Neuronal stem cell (in vitro differentiated cells): ENCODE measurements around the gene GIPC3.

ENCODE experiments used
- DNase-seq: peaks from one replicate; pipeline ENCODE4 v3.0.0-alpha.2; 2013; ENCODE audit warnings: low spot score
- H2AFZ ChIP-seq: one replicate; pipeline ENCODE4 v1.6.1; 2013; ENCODE audit warnings: mild to moderate bottlenecking, low read length, inconsistent platforms
- H2AK5ac ChIP-seq: 2 replicates; pipeline ENCODE4 v1.6.1; 2013; ENCODE audit warnings: low read depth, mild to moderate bottlenecking, inconsistent platforms, low read length, moderate library complexity, mixed read lengths
- H2BK120ac ChIP-seq: 2 replicates; pipeline ENCODE4 v1.6.1; 2013; ENCODE audit warnings: low read depth, mild to moderate bottlenecking, inconsistent platforms, low read length, moderate library complexity, mixed read lengths
- H2BK12ac ChIP-seq: one replicate; pipeline ENCODE4 v1.6.1; 2013; ENCODE audit warnings: low read length, inconsistent platforms
- H2BK15ac ChIP-seq: 2 replicates; pipeline ENCODE4 v1.6.1; 2013; ENCODE audit warnings: mild to moderate bottlenecking, low read length, inconsistent platforms, mixed read lengths
- H2BK5ac ChIP-seq: one replicate; pipeline ENCODE4 v1.6.1; 2013; ENCODE audit warnings: inconsistent platforms, mild to moderate bottlenecking, low read length, moderate library complexity
- H3K14ac ChIP-seq: one replicate; pipeline ENCODE4 v1.6.1; 2013; ENCODE audit warnings: low read length, inconsistent platforms
- H3K18ac ChIP-seq: 2 replicates; pipeline ENCODE4 v1.6.1; 2013; ENCODE audit warnings: low read length, inconsistent platforms
- H3K23ac ChIP-seq: 2 replicates; pipeline ENCODE4 v1.6.1; 2013; ENCODE audit warnings: low read depth, mild to moderate bottlenecking, mixed read lengths, low read length, inconsistent platforms; ENCODE audit not compliant: poor library complexity
- H3K27ac ChIP-seq: replicated peaks from 3 replicates; pipeline ENCODE4 v1.5.1; 2013; ENCODE audit warnings: low read length, inconsistent platforms
- H3K27me3 ChIP-seq, 3 experiments: 2 replicates each; pipeline ENCODE4 v1.6.1; 2013; ENCODE audit warnings: low read length in 3 of 3, mild to moderate bottlenecking in 2 of 3, inconsistent platforms in 1 of 3, low read depth in 1 of 3, mixed read lengths in 1 of 3, moderate library complexity in 1 of 3; ENCODE audit not compliant: control insufficient read depth in 3 of 3, insufficient read depth in 3 of 3
- H3K36me3 ChIP-seq, 2 donors: replicated peaks in 1 of 2; 2 replicates each; pipeline ENCODE4 v1.6.1; 2013; ENCODE audit warnings: low read length in 2 of 2; ENCODE audit not compliant: control insufficient read depth in 2 of 2, insufficient read depth in 2 of 2
- H3K4ac ChIP-seq: 2 replicates; pipeline ENCODE4 v1.6.1; 2013; ENCODE audit warnings: inconsistent platforms, mild to moderate bottlenecking, low read length, moderate library complexity
- H3K4me1 ChIP-seq, 2 donors: 1 replicate in 1 of 2; 2 replicates in 1 of 2; pipeline ENCODE4 v1.6.1; 2013; ENCODE audit warnings: low read length in 2 of 2, low read depth in 1 of 2; ENCODE audit not compliant: control insufficient read depth in 2 of 2, insufficient read depth in 1 of 2
- H3K4me2 ChIP-seq: one replicate; pipeline ENCODE4 v1.6.1; 2013; ENCODE audit warnings: mild to moderate bottlenecking, low read length, inconsistent platforms; ENCODE audit not compliant: insufficient read depth, poor library complexity, severe bottlenecking
- H3K4me3 ChIP-seq, 2 donors: 2 replicates each; pipeline ENCODE4 v1.5.1; 2013; ENCODE audit warnings: low read length in 2 of 2, mild to moderate bottlenecking in 2 of 2, inconsistent platforms in 1 of 2, moderate library complexity in 1 of 2
- H3K79me1 ChIP-seq: one replicate; pipeline ENCODE4 v1.6.1; 2013; ENCODE audit warnings: low read depth, mild to moderate bottlenecking, inconsistent platforms, low read length, moderate library complexity
- H3K9ac ChIP-seq: one replicate; pipeline ENCODE4 v1.6.1; 2013; ENCODE audit warnings: mild to moderate bottlenecking, low read depth, low read length, inconsistent platforms; ENCODE audit not compliant: poor library complexity
- H3K9me3 ChIP-seq, 2 donors: replicated peaks in 1 of 2; 2 replicates each; pipeline versions ENCODE3 to v1.6.1; 2013; ENCODE audit warnings: low read length in 2 of 2, mild to moderate bottlenecking in 2 of 2, inconsistent platforms in 1 of 2, low read depth in 1 of 2, mixed read lengths in 1 of 2, moderate library complexity in 1 of 2; ENCODE audit not compliant: control insufficient read depth in 2 of 2, insufficient read depth in 1 of 2
- H4K8ac ChIP-seq: one replicate; pipeline ENCODE4 v1.6.1; 2013; ENCODE audit warnings: low read depth, mild to moderate bottlenecking, inconsistent platforms, low read length, moderate library complexity
- H4K91ac ChIP-seq: one replicate; pipeline ENCODE4 v1.6.1; 2013; ENCODE audit warnings: low read length, low read depth, mild to moderate bottlenecking, inconsistent platforms; ENCODE audit not compliant: poor library complexity
- WGBS, 2 donors: extraction: QIAGEN DNeasy Blood & Tissue Kit; methylation state at CpG; one replicate each; pipeline ENCODE4 v1.1.7; 2013; ENCODE audit warnings: missing lambda C conversion rate in 2 of 2, mixed read lengths in 1 of 2; ENCODE audit not compliant: insufficient read length in 2 of 2, insufficient replicate concordance in 1 of 2; ENCODE audit errors: extremely low coverage in 2 of 2; 5-methylcytosine and 5-hydroxymethylcytosine counted together

The GIPC3 gene

DNA sequence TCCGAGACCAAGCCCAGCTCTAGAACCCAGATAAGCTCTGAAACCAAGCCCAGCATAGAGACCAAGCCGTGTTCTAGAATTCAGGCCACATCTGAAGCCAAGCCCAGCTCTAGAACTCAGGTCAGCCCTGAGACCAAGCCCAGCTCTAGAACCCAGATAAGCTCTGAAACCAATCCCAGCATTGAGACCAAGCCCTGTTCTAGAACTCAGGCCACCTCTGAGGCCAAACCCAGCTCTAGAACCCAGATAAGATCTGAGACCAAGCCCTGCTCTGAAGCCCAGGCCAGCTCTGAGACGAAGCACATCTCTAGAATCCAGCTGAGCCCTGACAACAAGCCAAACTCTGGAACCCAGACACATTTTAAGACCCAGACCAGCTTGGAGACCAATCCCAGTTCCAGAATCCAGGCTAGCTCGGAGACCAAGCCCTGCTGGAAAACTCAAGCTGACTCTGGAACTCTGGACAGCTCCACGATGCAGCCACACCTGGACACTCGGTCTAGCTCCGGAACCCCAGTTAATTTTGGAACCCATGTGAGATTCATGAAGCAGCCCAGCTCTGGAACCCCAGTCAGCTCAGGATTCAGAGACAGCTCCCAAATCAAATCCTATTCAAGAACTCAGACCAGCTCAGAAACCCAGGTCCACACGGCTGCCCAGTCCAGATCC is 5.8 kb downstream of the GIPC3 start:
- no peak overlapping the region for H3K4me2 ChIP-seq
- no peak overlapping the region for H3K4ac ChIP-seq
- no peak overlapping the region for H3K23ac ChIP-seq
- H3K27ac ChIP-seq = no peak overlapping the region
- H2AK5ac ChIP-seq = no peak overlapping the region
- H2BK15ac ChIP-seq = no peak overlapping the region
- no peak overlapping the region for H2BK12ac ChIP-seq
- no peak overlapping the region for H3K14ac ChIP-seq
- no peak overlapping the region for H3K4me3 ChIP-seq
- DNase-seq = no peak
- H2BK120ac ChIP-seq = no peak overlapping the region
- no peaks in the 10 kb centered on the region for H3K79me1 ChIP-seq
- H2BK5ac ChIP-seq = no peak overlapping the region
- H3K9me3 ChIP-seq = no peaks in the 10 kb centered on the region
- H2AFZ ChIP-seq = no peak overlapping the region
- no peak overlapping the region for H4K91ac ChIP-seq
- H3K4me1 ChIP-seq = no peaks in the 10 kb centered on the region
- H3K27me3 ChIP-seq = peaks cover 3 to 9% (median 6%) of the 10 kb centered on the region in 3 experiments
- H3K9ac ChIP-seq = no peak overlapping the region
- no peak overlapping the region for H3K18ac ChIP-seq
- no CpG with 5 or more reads among the region's 8 CpGs for WGBS, 2 donors
- no peak overlapping the region for H4K8ac ChIP-seq
- H3K36me3 ChIP-seq = no peaks in the 10 kb centered on the region

DNA sequence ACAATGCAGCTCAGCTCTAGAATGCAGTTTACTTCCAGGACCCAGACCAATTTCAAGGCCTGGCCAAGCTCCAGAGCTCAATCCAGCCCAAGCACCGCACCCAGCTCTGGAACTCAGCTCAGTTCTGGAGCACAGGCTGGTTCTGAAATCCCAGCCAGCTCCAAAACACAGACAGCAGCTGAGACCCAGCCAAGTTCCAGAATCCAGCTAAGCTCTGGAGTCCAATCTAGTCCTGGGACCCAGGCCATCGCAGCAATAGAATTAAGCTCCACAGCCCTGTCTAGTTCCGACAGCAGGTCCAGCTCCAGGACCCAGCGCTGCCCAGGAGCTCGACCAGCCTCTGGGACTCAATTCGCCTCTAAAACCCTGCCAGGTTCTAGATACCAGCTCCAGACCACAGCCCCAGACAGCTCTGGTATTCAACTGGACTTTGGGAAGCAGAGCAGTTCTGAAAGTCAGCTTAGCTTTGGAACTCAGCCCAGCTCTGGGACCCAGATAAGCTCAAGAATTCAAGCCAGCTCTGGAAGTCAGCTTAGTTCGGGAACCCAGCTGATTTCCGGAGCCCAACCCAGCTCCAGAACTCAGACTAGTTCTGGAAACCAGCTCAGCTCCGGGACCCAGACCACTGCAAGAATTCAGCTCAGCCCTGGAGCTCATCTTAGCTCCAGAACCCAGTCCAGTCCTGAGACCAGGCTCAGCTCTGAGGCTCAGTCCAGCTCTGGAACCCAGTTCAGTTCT is 6.8 kb downstream of the GIPC3 start:
- no peaks in the 10 kb centered on the region for H3K36me3 ChIP-seq
- WGBS, 2 donors = no CpG with 5 or more reads among the region's 9 CpGs
- H3K27me3 ChIP-seq = no peaks in the 10 kb centered on the region

DNA sequence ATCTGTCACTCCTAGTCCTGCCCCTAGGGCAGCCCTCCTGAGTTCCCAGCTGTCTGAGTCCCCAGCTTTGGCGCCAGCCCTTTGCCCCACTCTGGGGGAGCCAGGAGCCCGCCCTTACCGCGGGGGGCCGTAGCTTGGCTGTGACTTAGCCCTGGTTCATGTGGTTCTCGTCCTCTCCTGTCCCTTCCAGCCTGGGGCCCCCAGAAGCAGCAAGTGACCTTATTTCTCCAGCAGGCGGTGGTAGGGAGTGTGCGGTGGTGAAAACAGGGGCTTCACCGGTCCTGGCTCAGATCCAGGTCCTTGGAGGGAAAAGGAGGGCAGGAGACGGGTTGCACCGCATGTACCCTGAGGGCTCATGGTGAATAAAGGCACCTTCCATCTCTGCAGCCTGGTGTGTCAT is 7.9 kb downstream of the GIPC3 start:
- no peaks in the 10 kb centered on the region for H3K4me1 ChIP-seq
- H3K9me3 ChIP-seq = peaks cover 0 to 2% of the 10 kb centered on the region in 2 donors
- H2BK120ac ChIP-seq = no peak overlapping the region
- H3K18ac ChIP-seq = peak overlapping the region; percentile 33
- WGBS, 2 donors = no CpG with 5 or more reads among the region's 11 CpGs
- no peaks in the 10 kb centered on the region for H3K79me1 ChIP-seq
- H3K23ac ChIP-seq = no peak overlapping the region
- no peak overlapping the region for H3K9ac ChIP-seq
- no peak overlapping the region for H3K4me3 ChIP-seq
- no peak overlapping the region for H3K14ac ChIP-seq
- no peaks in the 10 kb centered on the region for H3K27me3 ChIP-seq
- no peak overlapping the region for H2AFZ ChIP-seq
- H3K4ac ChIP-seq = no peak overlapping the region
- H3K4me2 ChIP-seq = no peak overlapping the region
- no peak overlapping the region for H4K8ac ChIP-seq
- H2BK12ac ChIP-seq = no peak overlapping the region
- no peaks in the 10 kb centered on the region for H3K36me3 ChIP-seq
- H3K27ac ChIP-seq = no peak overlapping the region
- H4K91ac ChIP-seq = no peak overlapping the region
- H2BK15ac ChIP-seq = no peak overlapping the region
- H2BK5ac ChIP-seq = no peak overlapping the region
- peak overlapping the region; percentile 49 for H2AK5ac ChIP-seq
- no peak for DNase-seq

More for the DNA sequence above, 6.8 kb downstream of the GIPC3 start:
- H2AK5ac ChIP-seq = no peak overlapping the region
- H3K4me1 ChIP-seq = no peaks in the 10 kb centered on the region
- H4K91ac ChIP-seq = no peak overlapping the region
- H3K14ac ChIP-seq = no peak overlapping the region
- H2BK5ac ChIP-seq = no peak overlapping the region
- no peak overlapping the region for H3K18ac ChIP-seq
- no peaks in the 10 kb centered on the region for H3K79me1 ChIP-seq
- H3K27ac ChIP-seq = no peak overlapping the region
- no peak overlapping the region for H2AFZ ChIP-seq
- H2BK15ac ChIP-seq = no peak overlapping the region
- no peak for DNase-seq
- H2BK12ac ChIP-seq = no peak overlapping the region
- H2BK120ac ChIP-seq = no peak overlapping the region
- no peaks in the 10 kb centered on the region for H3K9me3 ChIP-seq
- H3K23ac ChIP-seq = no peak overlapping the region
- no peak overlapping the region for H3K4me3 ChIP-seq
- H3K4ac ChIP-seq = no peak overlapping the region
- H3K9ac ChIP-seq = no peak overlapping the region
- no peak overlapping the region for H3K4me2 ChIP-seq
- H4K8ac ChIP-seq = no peak overlapping the region

GRCh38 chr19:3595521-3596061 is 10.3 kb downstream of the GIPC3 start:
- Histone ChIP-seq H2BK12ac (no peak overlapping the region), H2AFZ (peak overlapping the region; percentile 40), H3K27me3 (no peaks in the 10 kb centered on the region), H3K4me3 (no peak overlapping the region), H3K9me3 (peaks cover 0 to 2% of the 10 kb centered on the region in 2 donors), H3K27ac (no peak overlapping the region), H4K91ac (no peak overlapping the region), H3K4me2 (no peak overlapping the region), H3K23ac (no peak overlapping the region), H2BK120ac (no peak overlapping the region), H3K18ac (peak overlapping the region; percentile 48), H3K36me3 (no peaks in the 10 kb centered on the region), H2BK5ac (no peak overlapping the region), H3K79me1 (no peaks in the 10 kb centered on the region), H3K4me1 (no peaks in the 10 kb centered on the region), H4K8ac (no peak overlapping the region), H3K14ac (no peak overlapping the region), H2BK15ac (peak overlapping the region; percentile 58), H3K9ac (no peak overlapping the region), H3K4ac (no peak overlapping the region), H2AK5ac (peak overlapping the region; percentile 75)
- WGBS, 2 donors = no CpG with 5 or more reads among the region's 34 CpGs
- DNase-seq = no peak
